ENCODE data around the gene TEAD2. TPM values are rescaled to one million over a fixed set of nuclear protein-coding genes. Genes with fewer than 3 reads are reported as not detected.
A peak's percentile ranks its signal among the peaks of the same experiment; 100 is the strongest.

Gene TEAD2
- total RNA-seq, 1 donor from 2014 or later = 63.8 TPM

DNA sequence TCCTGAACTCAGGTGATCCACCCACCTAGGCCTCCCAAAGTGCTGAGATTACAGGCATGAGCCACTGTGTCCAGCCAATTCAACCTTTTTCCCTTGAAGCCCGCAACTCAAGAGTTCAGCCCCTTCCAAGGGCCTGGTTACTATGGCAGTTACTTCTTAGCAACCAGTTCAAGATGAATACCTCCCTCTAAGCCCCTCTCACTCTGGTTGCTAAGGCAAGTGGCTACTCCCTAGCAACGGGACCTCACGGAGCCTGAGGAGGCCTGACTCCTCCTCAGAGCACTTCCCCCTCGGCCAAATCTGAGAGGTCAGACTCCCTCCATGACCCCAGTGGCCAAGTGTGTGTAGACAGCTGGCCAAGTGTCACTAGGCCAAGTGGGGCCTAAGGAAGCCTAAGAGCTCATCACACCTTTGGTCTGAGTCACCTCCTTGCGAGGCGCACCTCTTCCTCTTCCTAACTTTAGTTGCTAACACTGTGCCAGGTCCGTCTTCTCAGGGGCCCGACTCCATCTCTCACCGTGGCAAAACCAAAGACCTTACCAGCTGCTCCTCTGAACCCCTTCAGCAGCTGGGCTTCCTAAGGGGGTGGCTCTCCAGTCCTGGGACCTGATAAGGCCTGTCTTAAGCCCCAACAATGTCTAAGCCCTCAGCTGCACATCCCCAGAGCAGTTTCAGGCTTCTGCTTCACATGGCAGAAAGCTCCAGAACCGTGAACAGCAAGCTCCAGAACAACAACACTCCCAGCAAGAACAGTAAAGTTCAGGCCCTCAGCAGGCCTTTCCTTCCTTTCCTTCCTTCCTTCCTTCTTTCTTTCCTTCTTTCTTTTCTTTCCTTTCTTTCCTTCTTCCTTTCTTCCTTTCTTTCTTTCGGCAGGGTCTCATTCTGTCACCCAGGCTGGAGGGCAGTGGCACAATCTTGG, 17.5 kb downstream of the TEAD2 start:
- H3K9me3 Mint-ChIP-seq (ENCODE audit: low read depth) = no peaks in the 10 kb centered on the region
- no peak overlapping the region for H3K4me3 Mint-ChIP-seq (ENCODE audit: unreplicated experiment)

DNA sequence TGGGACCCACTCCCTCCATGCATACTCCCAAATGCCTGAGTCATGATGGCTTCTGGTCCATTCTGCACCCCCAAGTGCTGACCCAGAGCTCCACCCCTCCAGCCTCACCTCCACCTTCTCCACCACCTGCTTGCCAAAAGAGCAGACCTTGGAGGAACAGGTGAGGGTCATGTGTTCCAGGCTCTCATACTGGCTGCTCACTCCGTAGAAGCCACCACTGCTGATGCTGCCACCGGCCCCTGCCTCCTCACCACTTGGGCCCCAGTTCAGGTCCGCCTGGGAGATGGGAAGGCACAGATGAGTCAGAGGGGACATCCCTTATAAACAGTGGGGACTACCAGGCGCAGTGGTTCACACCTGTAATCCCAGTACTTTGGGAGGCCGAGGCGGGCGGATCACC, 19.1 kb downstream of the TEAD2 start:
- Mint-ChIP-seq H3K27me3 (ENCODE audit: low read depth) (no peaks in the 10 kb centered on the region), H3K4me1 (ENCODE audit: low read depth) (no peaks in the 10 kb centered on the region), H3K4me3 (ENCODE audit: unreplicated experiment) (no peak overlapping the region), H3K36me3 (ENCODE audit: low read depth) (peaks cover 47% of the 10 kb centered on the region), H3K27ac (ENCODE audit: unreplicated experiment) (no peak overlapping the region), H3K9me3 (ENCODE audit: low read depth) (no peaks in the 10 kb centered on the region)
- peak; percentile 48 for DNase-seq (ENCODE audit: low spot score)
- TF ChIP-seq, protein P1, sequence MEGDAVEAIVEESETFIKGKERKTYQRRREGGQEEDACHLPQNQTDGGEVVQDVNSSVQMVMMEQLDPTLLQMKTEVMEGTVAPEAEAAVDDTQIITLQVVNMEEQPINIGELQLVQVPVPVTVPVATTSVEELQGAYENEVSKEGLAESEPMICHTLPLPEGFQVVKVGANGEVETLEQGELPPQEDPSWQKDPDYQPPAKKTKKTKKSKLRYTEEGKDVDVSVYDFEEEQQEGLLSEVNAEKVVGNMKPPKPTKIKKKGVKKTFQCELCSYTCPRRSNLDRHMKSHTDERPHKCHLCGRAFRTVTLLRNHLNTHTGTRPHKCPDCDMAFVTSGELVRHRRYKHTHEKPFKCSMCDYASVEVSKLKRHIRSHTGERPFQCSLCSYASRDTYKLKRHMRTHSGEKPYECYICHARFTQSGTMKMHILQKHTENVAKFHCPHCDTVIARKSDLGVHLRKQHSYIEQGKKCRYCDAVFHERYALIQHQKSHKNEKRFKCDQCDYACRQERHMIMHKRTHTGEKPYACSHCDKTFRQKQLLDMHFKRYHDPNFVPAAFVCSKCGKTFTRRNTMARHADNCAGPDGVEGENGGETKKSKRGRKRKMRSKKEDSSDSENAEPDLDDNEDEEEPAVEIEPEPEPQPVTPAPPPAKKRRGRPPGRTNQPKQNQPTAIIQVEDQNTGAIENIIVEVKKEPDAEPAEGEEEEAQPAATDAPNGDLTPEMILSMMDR (IDR thresholded peaks at IDR 0.05) = no peak

More for the DNA sequence above, 17.5 kb downstream of the TEAD2 start:
- Mint-ChIP-seq H3K36me3 (ENCODE audit: low read depth) (peaks cover 54% of the 10 kb centered on the region), H3K27ac (ENCODE audit: unreplicated experiment) (no peak overlapping the region), H3K27me3 (ENCODE audit: low read depth) (no peaks in the 10 kb centered on the region), H3K4me1 (ENCODE audit: low read depth) (no peaks in the 10 kb centered on the region)
- DNase-seq (ENCODE audit: low spot score) = peak; percentile 44
- TF ChIP-seq, protein P1 (IDR thresholded peaks at IDR 0.05) = no peak

DNA sequence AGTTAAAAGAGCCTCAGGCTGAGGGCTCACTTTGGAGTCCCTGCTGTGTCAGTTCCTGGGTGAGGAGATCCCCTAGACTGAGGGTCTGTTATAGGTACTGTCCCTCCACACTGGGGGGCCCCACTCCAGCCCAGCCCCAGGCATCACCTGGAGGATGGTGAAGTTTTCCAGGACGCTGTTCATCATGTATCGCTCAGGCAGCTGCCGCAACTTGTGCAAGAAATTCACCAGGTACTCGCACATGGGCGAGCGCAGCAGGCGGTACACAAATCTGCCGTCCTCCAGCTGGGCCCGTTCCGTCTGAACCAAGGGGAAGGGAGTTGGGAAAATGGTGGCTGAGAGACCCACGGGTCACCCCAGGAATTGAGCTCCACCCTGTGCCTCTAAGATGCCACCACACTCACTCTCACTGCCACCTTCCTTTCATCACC, 19.9 kb downstream of the TEAD2 start:
- Mint-ChIP-seq H3K9me3 (ENCODE audit: low read depth) (no peaks in the 10 kb centered on the region), H3K36me3 (ENCODE audit: low read depth) (peaks cover 42% of the 10 kb centered on the region), H3K27me3 (ENCODE audit: low read depth) (no peaks in the 10 kb centered on the region), H3K4me1 (ENCODE audit: low read depth) (no peaks in the 10 kb centered on the region), H3K4me3 (ENCODE audit: unreplicated experiment) (no peak overlapping the region), H3K27ac (ENCODE audit: unreplicated experiment) (no peak overlapping the region)
- TF ChIP-seq, protein P1 (IDR thresholded peaks at IDR 0.05) = no peak
- DNase-seq (ENCODE audit: low spot score) = peak; percentile 72

DNA sequence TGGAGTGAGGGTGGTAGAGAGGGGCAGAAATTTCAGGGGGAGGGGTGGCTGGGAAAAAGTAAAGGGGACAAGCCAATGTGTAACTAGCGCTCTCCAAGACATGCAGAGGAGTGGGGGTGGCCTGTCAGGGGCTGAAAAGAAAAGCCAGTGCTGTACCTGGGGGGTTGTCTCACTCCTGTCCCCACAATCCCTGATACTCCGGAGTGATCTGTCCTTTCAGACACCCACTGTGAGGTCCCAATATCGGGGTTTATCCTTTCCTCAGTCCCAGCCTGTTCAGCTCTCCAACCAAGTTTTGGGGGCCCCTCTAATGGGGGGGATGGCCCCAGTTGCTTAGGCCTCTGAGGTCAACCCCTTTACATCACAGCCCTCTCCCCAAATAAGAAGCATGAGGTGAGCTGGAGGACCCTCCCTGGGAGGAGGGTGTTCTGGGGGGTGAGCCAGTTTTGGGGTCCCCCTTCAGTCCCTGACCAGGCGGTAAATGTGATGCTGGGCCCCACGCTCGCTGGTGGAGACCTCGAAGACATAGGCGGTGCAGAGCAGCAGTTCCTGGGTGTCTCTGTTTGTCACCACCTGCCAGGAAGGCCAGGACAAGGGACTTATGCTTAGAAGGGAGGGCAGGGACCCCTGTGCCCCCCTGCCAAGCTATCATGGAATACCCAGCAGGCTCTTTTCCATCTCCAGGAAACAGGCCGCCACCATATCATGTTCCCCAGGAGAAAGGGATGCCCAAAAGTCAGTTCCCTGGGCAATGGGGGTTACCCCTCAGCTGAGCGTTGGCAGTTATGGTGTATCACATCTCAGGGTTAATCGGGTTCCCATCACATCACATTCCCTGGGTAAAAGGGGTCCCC, 21.1 kb downstream of the TEAD2 start:
- H3K36me3 Mint-ChIP-seq (ENCODE audit: low read depth) = peaks cover 39% of the 10 kb centered on the region
- no peaks in the 10 kb centered on the region for H3K27me3 Mint-ChIP-seq (ENCODE audit: low read depth)
- no peaks in the 10 kb centered on the region for H3K9me3 Mint-ChIP-seq (ENCODE audit: low read depth)
- TF ChIP-seq, protein P1 (IDR thresholded peaks at IDR 0.05) = no peak
- H3K4me1 Mint-ChIP-seq (ENCODE audit: low read depth) = no peaks in the 10 kb centered on the region
- H3K4me3 Mint-ChIP-seq (ENCODE audit: unreplicated experiment) = no peak overlapping the region
- peak; percentile 59 for DNase-seq (ENCODE audit: low spot score)
- H3K27ac Mint-ChIP-seq (ENCODE audit: unreplicated experiment) = no peak overlapping the region
